DND-41 (cell line): ENCODE data around the gene BACH2.
"Not testable (repeated sequence)": the region's sequence is repeated elsewhere in the genome, so short reads cannot be mapped to it uniquely, and the experiment has no call there.

Experiments used
- ATAC-seq: fragments of 200-7000 bp; cut with Tn5 transposase; 3 replicates; pipeline ENCODE4 v1.9.1; 2021; ENCODE audit warnings: low read depth; ENCODE audit not compliant: insufficient read depth
- DNase-seq: peaks from one replicate; pipeline ENCODE4 v3.0.0-alpha.2; 2020
- H2AFZ ChIP-seq: 2 replicates; pipeline ENCODE4 v1.6.0; 2012; ENCODE audit warnings: low read depth, low read length
- H3K27ac ChIP-seq: 2 replicates; pipeline ENCODE4 v1.5.1; 2012; ENCODE audit warnings: low read length, inconsistent platforms
- H3K27me3 ChIP-seq: fragments of 200-600 bp; sonication (generic); 2 replicates; pipeline ENCODE4 v1.6.0; 2012; ENCODE audit warnings: low read length, mild to moderate bottlenecking, inconsistent platforms; ENCODE audit not compliant: insufficient read depth, poor library complexity
- H3K36me3 ChIP-seq: 2 replicates; pipeline ENCODE4 v1.5.1; 2012; ENCODE audit warnings: low read length, inconsistent platforms; ENCODE audit not compliant: insufficient read depth
- H3K4me1 ChIP-seq: 2 replicates; pipeline ENCODE4 v1.5.1; 2012; ENCODE audit warnings: mild to moderate bottlenecking, low read length; ENCODE audit not compliant: insufficient read depth
- H3K4me2 ChIP-seq: 2 replicates; pipeline ENCODE4 v1.6.0; 2012; ENCODE audit warnings: mild to moderate bottlenecking, moderate library complexity, low read length, inconsistent platforms; ENCODE audit not compliant: insufficient read depth
- H3K4me3 ChIP-seq, 2 experiments: fragments of 200-600 bp in 1 of 2; shearing (Covaris generic) in 1 of 2; 2 replicates each; pipeline ENCODE4 v1.5.1; 2012 to 2016; ENCODE audit warnings: inconsistent platforms in 2 of 2, low read length in 2 of 2, mild to moderate bottlenecking in 2 of 2, low read depth in 1 of 2, moderate library complexity in 1 of 2
- H3K79me2 ChIP-seq: 2 replicates; pipeline ENCODE4 v1.6.0; 2012; ENCODE audit warnings: low read length, inconsistent platforms; ENCODE audit not compliant: insufficient read depth
- H3K9ac ChIP-seq: 2 replicates; pipeline ENCODE4 v1.6.0; 2012; ENCODE audit warnings: low read depth, mild to moderate bottlenecking, inconsistent platforms, low read length, moderate library complexity
- H3K9me3 ChIP-seq: 2 replicates; pipeline ENCODE4 v1.5.1; 2012; ENCODE audit warnings: low read length, moderate library complexity, mild to moderate bottlenecking, inconsistent platforms; ENCODE audit not compliant: insufficient read depth, severe bottlenecking
- H4K20me1 ChIP-seq: 2 replicates; pipeline ENCODE4 v1.6.0; 2012; ENCODE audit warnings: low read length; ENCODE audit not compliant: insufficient read depth
- EZH2 ChIP-seq: IDR thresholded peaks from 3 replicates; pipeline ENCODE4 v1.6.1; 2012; ENCODE audit warnings: borderline replicate concordance, low read depth, mild to moderate bottlenecking, moderate library complexity, low read length, inconsistent platforms; ENCODE audit not compliant: severe bottlenecking
- TF ChIP-seq, protein P1 (sequence below): IDR thresholded peaks from 2 replicates; pipeline ENCODE4 v1.5.1; 2012; ENCODE audit warnings: borderline replicate concordance, low read length, moderate library complexity, mild to moderate bottlenecking; ENCODE audit not compliant: poor library complexity, severe bottlenecking; ENCODE audit errors: extremely low read depth

Gene BACH2

GRCh38 chr6:89916136-89916920, 380.3 kb downstream of the BACH2 start:
- no peak for DNase-seq
- no peak for ATAC-seq
- H3K4me1 ChIP-seq, result no peaks in the 10 kb centered on the region

DNA sequence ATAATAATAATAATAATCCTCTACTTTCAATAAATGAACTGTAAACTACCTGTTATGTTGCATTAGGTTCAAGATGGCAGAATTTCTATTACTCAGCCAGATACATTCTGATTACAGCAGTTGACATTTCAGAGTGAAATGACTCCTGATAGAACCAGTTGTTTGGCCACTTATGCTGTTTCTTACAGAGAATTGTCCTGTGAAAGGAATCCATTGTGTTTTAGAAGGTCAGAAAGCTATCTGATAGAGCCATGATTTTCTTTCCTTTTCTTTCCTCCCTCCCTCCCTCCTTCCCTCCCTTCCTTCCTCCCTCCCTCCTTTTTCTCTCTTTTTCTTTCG, 385.8 kb downstream of the BACH2 start:
- H3K9ac ChIP-seq, result no peak overlapping the region
- H3K9me3 ChIP-seq, result no peaks in the 10 kb centered on the region
- peak overlapping the region; percentile 40; the same call in 1 of the 2 replicates for H3K4me2 ChIP-seq
- no peak for DNase-seq
- H3K27me3 ChIP-seq, result no peaks in the 10 kb centered on the region
- H2AFZ ChIP-seq, result peak overlapping the region; percentile 81
- H3K4me3 ChIP-seq, result no peak overlapping the region
- H3K36me3 ChIP-seq, result no peaks in the 10 kb centered on the region
- peak; percentile 64 for ATAC-seq
- no peaks in the 10 kb centered on the region for H4K20me1 ChIP-seq
- H3K79me2 ChIP-seq, result no peaks in the 10 kb centered on the region
- TF ChIP-seq, protein P1, sequence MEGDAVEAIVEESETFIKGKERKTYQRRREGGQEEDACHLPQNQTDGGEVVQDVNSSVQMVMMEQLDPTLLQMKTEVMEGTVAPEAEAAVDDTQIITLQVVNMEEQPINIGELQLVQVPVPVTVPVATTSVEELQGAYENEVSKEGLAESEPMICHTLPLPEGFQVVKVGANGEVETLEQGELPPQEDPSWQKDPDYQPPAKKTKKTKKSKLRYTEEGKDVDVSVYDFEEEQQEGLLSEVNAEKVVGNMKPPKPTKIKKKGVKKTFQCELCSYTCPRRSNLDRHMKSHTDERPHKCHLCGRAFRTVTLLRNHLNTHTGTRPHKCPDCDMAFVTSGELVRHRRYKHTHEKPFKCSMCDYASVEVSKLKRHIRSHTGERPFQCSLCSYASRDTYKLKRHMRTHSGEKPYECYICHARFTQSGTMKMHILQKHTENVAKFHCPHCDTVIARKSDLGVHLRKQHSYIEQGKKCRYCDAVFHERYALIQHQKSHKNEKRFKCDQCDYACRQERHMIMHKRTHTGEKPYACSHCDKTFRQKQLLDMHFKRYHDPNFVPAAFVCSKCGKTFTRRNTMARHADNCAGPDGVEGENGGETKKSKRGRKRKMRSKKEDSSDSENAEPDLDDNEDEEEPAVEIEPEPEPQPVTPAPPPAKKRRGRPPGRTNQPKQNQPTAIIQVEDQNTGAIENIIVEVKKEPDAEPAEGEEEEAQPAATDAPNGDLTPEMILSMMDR, result no peak
- TF ChIP-seq EZH2, result no peak
- peak overlapping the region; percentile 69 for H3K27ac ChIP-seq
- H3K4me1 ChIP-seq, result peaks cover 14% of the 10 kb centered on the region

More at GRCh38 chr6:89916136-89916920, 380.3 kb downstream of the BACH2 start:
- Histone ChIP-seq H2AFZ (no peak overlapping the region), H3K4me2 (no peak overlapping the region), H3K27ac (no peak overlapping the region), H3K4me3 (0 out of 4 replicates have a peak overlapping the region, but pooled peaks of 1 of the 2 experiments have one; percentile 3), H3K9ac (no peak overlapping the region), H4K20me1 (no peaks in the 10 kb centered on the region), H3K36me3 (no peaks in the 10 kb centered on the region), H3K79me2 (no peaks in the 10 kb centered on the region), H3K9me3 (peaks cover 6% of the 10 kb centered on the region), H3K27me3 (no peaks in the 10 kb centered on the region)
- TF ChIP-seq, protein P1, result no peak
- TF ChIP-seq EZH2, result no peak

- DNase-seq, H3K4me3 ChIP-seq, H3K9ac ChIP-seq, H3K79me2 ChIP-seq, H3K9me3 ChIP-seq, H3K36me3 ChIP-seq, H4K20me1 ChIP-seq, H3K27me3 ChIP-seq: not testable (repeated sequence)
- ATAC-seq, result peak; percentile 91
- Histone ChIP-seq H3K4me2 (peak overlapping the region; percentile 40; the same call in 1 of the 2 replicates), H2AFZ (peak overlapping the region; percentile 55; the same call in 1 of the 2 replicates), H3K27ac (peak overlapping the region; percentile 59), H3K4me1 (peaks cover 14% of the 10 kb centered on the region)
Observed at GRCh38 chr6:89910001-89910901, 386.4 kb downstream of the BACH2 start.
